Hair follicle dermal papilla cell (primary cell): ENCODE results near the gene DPRX. TPM values are rescaled to one million over a fixed set of nuclear protein-coding genes. Genes with fewer than 3 reads are reported as not detected.

Source experiments
- small RNA-seq: library from RNA; depleted of rRNA; stranded (forward); fragments of <200 nt; gene quantifications from one replicate; pipeline ENCODE3, GENCODE V24; 2012
- total RNA-seq: library from RNA; depleted of rRNA; stranded (reverse); fragments of >200 nt; gene quantifications from 2 replicates; pipeline ENCODE4 v1.2.3, GENCODE V29; 2012

Gene DPRX
- not detected in 2 replicates for total RNA-seq

GRCh38 chr19:53631949-53632407 is at the start of gene DPRX:
DPRX (plus strand) TSS chr19:53631999; CDS start chr19:53632107, 108 bp downstream.

Small RNAs within 50 kb of the gene (small RNA-seq; reads per million reads assigned to genes)
- gene MIR1323 (not detected), gene MIR498 (not detected), gene MIR512-1 (not detected), gene MIR512-2 (not detected), gene MIR515-1 (not detected), gene MIR515-2 (not detected), gene MIR519C (not detected), gene MIR519E (not detected), gene MIR520E (not detected), gene RNU6-698P (not detected)

Other genes starting within 250 kb of the DPRX start
- gene ZNF765, start 236.8 kb upstream of the DPRX start, total RNA-seq = 16.1 and 16.5 TPM in 2 replicates
- 12.5 and 17.5 TPM in 2 replicates for gene ZNF761, start 200.0 kb upstream of the DPRX start, total RNA-seq
- gene ZNF813, start 164.3 kb upstream of the DPRX start, total RNA-seq = 4.0 and 4.1 TPM in 2 replicates
- 16.1 and 16.6 TPM in 2 replicates for gene ZNF331, start 93.9 kb upstream of the DPRX start, total RNA-seq
- not detected in 2 replicates for gene NLRP12, start 192.3 kb downstream of the DPRX start, total RNA-seq
- 35.5 and 42.6 TPM in 2 replicates for gene MYADM, start 235.9 kb downstream of the DPRX start, total RNA-seq